HepG2 (cell line): ENCODE measurements around the gene RNFT1. TPM values are rescaled to one million over a fixed set of nuclear protein-coding genes. Genes with fewer than 3 reads are reported as not detected.

Experiments used
- BRCA1 ChIP-seq: sonication (generic); formaldehyde crosslinking; IDR thresholded peaks from 2 replicates; pipeline ENCODE4 v1.4.0; 2020; ENCODE audit warnings: missing genetic modification reagents
- KLF16 ChIP-seq, 2 experiments: sonication (generic) in 1 of 2; formaldehyde crosslinking in 1 of 2; IDR thresholded peaks; 2 replicates each; pipeline versions ENCODE4 v1.6.1 to v1.8.0; 2016 to 2023; ENCODE audit warnings: missing genetic modification reagents in 2 of 2, missing compliant biosample characterization in 1 of 2
- MEIS2 ChIP-seq: sonication (generic); formaldehyde crosslinking; IDR thresholded peaks from 2 replicates; pipeline ENCODE4 v1.9.0; 2021; ENCODE audit warnings: mild to moderate bottlenecking, missing genetic modification reagents
- MYC ChIP-seq: sonication (generic); formaldehyde crosslinking; IDR thresholded peaks from 2 replicates; pipeline ENCODE4 v1.9.0; 2021; ENCODE audit warnings: missing genetic modification reagents, borderline replicate concordance
- NFKBIZ ChIP-seq: IDR thresholded peaks from 2 replicates; pipeline ENCODE4 v1.6.1; 2018; ENCODE audit warnings: missing genetic modification reagents, missing compliant biosample characterization
- REPIN1 ChIP-seq: sonication (generic); formaldehyde crosslinking; IDR thresholded peaks from 2 replicates; pipeline ENCODE4 v1.8.0; 2022; ENCODE audit warnings: missing genetic modification reagents, low read depth, mild to moderate bottlenecking, borderline replicate concordance
- SNAPC2 ChIP-seq: sonication (generic); formaldehyde crosslinking; IDR thresholded peaks from 2 replicates; pipeline ENCODE4 v1.8.1; 2022; ENCODE audit warnings: mild to moderate bottlenecking, missing genetic modification reagents
- ZNF337 ChIP-seq: sonication (generic); formaldehyde crosslinking; IDR thresholded peaks from 2 replicates; pipeline ENCODE4 v1.5.1; 2020; ENCODE audit warnings: missing genetic modification reagents, low read depth, mild to moderate bottlenecking, borderline replicate concordance
- ZNF446 ChIP-seq: sonication (generic); formaldehyde crosslinking; IDR thresholded peaks from 2 replicates; pipeline ENCODE4 v1.5.0; 2020; ENCODE audit warnings: mild to moderate bottlenecking, missing genetic modification reagents
- ZNF619 ChIP-seq: sonication (generic); formaldehyde crosslinking; IDR thresholded peaks from 2 replicates; pipeline ENCODE4 v1.4.0; 2020; ENCODE audit warnings: mild to moderate bottlenecking, missing genetic modification reagents
- ZSCAN9 ChIP-seq: IDR thresholded peaks from 2 replicates; pipeline ENCODE4 v1.6.1; 2016; ENCODE audit warnings: borderline replicate concordance
- polyA plus RNA-seq, 8 experiments: library from polyadenylated mRNA; depleted of rRNA in 3 of 8; stranded (reverse) in 7 of 8; unstranded in 1 of 8; fragments of >200 nt; fragmentation: Illumina TruSeq in 4 of 8; extraction: Trizol in 4 of 8; gene quantifications; 2 replicates each; pipeline versions ENCODE4 v1.2.1 to v1.2.3, GENCODE V29; 2011 to 2016; ENCODE audit warnings: low read depth in 4 of 8, missing spikeins in 1 of 8, mixed read lengths in 1 of 8; ENCODE audit not compliant: insufficient read depth in 1 of 8
- total RNA-seq, 5 experiments: library from RNA; depleted of rRNA; stranded (reverse); fragments of >200 nt; fragmentation: Illumina TruSeq; extraction: Trizol; gene quantifications; 2 replicates each; pipeline ENCODE4 v1.2.3, GENCODE V29; 2016; ENCODE audit warnings: low read depth in 1 of 5
- TF ChIP-seq, protein P1 (sequence below), 2 experiments: fragments of 450-650 bp in 1 of 2; sonication (generic) in 1 of 2; formaldehyde crosslinking in 1 of 2; IDR thresholded peaks; 2 replicates each; pipeline versions ENCODE4 v1.6.1 to v1.8.0; 2016 to 2022; ENCODE audit warnings: antibody characterized with exemption in 1 of 2, mild to moderate bottlenecking in 1 of 2, missing genetic modification reagents in 1 of 2
- TF ChIP-seq, protein P2 (sequence below): sonication (generic); formaldehyde crosslinking; IDR thresholded peaks from 2 replicates; pipeline ENCODE4 v1.4.0; 2020; ENCODE audit warnings: mild to moderate bottlenecking, missing genetic modification reagents
- TF ChIP-seq, protein P3 (sequence below): sonication (generic); formaldehyde crosslinking; IDR thresholded peaks from 2 replicates; pipeline ENCODE4 v1.5.0; 2020; ENCODE audit warnings: mild to moderate bottlenecking, missing genetic modification reagents
- TF ChIP-seq, protein P4 (sequence below): IDR thresholded peaks from 2 replicates; pipeline ENCODE4 v1.6.1; 2012; ENCODE audit warnings: inconsistent platforms

RNFT1 gene
- total and polyA plus RNA-seq, 2 of the 13 experiments (the other 11 are each of a cell fraction or from before 2014, with no cell fraction given), result 19.1 to 22.1 TPM

DNA sequence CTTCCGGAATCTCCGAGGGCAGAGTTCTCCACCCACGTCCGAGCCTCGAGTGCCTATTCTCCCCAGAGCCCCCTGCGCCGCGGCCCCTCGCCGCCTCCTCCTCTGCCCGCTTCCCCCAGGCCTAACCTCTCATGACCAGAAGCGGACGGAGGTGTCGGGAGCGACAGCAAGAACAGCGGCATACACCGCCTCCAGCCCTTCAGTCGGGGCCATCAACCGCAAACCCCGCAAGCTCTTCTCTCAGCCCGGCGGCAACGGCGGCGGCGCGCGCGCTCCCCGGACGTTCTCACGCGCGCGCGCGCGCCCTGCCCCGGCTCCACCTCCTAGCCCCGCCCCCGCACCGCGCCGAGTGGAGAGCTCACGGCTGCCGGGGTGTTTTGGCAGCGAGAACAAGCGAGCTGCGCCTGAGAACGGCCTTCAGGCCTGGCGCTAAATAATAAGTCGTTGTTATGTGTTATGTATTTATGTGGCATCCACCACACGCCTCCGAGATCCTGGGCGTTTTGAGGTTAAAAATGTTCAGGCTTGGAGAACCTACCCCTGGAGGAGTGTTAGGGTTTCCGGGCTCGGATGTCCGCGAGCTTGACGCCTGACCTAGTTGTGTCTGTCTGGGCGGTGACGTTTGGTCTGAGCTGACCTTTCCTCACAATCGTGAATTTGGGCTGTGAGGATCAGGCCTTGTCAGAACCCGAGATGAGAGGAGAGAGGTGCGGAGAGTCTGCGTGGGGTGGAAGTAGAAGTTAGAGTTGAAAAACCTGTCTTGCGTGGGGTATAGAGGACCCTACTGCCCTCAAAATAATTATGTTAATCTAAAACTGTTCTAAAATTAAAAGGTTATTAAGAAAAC, at the start of gene RNFT1 (continued):
- TF ChIP-seq, protein P1, sequence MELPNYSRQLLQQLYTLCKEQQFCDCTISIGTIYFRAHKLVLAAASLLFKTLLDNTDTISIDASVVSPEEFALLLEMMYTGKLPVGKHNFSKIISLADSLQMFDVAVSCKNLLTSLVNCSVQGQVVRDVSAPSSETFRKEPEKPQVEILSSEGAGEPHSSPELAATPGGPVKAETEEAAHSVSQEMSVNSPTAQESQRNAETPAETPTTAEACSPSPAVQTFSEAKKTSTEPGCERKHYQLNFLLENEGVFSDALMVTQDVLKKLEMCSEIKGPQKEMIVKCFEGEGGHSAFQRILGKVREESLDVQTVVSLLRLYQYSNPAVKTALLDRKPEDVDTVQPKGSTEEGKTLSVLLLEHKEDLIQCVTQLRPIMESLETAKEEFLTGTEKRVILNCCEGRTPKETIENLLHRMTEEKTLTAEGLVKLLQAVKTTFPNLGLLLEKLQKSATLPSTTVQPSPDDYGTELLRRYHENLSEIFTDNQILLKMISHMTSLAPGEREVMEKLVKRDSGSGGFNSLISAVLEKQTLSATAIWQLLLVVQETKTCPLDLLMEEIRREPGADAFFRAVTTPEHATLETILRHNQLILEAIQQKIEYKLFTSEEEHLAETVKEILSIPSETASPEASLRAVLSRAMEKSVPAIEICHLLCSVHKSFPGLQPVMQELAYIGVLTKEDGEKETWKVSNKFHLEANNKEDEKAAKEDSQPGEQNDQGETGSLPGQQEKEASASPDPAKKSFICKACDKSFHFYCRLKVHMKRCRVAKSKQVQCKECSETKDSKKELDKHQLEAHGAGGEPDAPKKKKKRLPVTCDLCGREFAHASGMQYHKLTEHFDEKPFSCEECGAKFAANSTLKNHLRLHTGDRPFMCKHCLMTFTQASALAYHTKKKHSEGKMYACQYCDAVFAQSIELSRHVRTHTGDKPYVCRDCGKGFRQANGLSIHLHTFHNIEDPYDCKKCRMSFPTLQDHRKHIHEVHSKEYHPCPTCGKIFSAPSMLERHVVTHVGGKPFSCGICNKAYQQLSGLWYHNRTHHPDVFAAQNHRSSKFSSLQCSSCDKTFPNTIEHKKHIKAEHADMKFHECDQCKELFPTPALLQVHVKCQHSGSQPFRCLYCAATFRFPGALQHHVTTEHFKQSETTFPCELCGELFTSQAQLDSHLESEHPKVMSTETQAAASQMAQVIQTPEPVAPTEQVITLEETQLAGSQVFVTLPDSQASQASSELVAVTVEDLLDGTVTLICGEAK (IDR thresholded peaks at IDR 0.05), result no peak
- TF ChIP-seq, protein P1 (CRISPR knock-in tag; IDR thresholded peaks at IDR 0.05), result peak; percentile 57
- TF ChIP-seq REPIN1 (CRISPR knock-in tag), result 0 out of 2 replicates have a peak, but pooled peaks have one; percentile 49
- TF ChIP-seq, protein P2, sequence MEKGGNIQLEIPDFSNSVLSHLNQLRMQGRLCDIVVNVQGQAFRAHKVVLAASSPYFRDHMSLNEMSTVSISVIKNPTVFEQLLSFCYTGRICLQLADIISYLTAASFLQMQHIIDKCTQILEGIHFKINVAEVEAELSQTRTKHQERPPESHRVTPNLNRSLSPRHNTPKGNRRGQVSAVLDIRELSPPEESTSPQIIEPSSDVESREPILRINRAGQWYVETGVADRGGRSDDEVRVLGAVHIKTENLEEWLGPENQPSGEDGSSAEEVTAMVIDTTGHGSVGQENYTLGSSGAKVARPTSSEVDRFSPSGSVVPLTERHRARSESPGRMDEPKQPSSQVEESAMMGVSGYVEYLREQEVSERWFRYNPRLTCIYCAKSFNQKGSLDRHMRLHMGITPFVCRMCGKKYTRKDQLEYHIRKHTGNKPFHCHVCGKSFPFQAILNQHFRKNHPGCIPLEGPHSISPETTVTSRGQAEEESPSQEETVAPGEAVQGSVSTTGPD, result peak; percentile 76; the same call in 1 of the 2 replicates
- TF ChIP-seq, protein P3, sequence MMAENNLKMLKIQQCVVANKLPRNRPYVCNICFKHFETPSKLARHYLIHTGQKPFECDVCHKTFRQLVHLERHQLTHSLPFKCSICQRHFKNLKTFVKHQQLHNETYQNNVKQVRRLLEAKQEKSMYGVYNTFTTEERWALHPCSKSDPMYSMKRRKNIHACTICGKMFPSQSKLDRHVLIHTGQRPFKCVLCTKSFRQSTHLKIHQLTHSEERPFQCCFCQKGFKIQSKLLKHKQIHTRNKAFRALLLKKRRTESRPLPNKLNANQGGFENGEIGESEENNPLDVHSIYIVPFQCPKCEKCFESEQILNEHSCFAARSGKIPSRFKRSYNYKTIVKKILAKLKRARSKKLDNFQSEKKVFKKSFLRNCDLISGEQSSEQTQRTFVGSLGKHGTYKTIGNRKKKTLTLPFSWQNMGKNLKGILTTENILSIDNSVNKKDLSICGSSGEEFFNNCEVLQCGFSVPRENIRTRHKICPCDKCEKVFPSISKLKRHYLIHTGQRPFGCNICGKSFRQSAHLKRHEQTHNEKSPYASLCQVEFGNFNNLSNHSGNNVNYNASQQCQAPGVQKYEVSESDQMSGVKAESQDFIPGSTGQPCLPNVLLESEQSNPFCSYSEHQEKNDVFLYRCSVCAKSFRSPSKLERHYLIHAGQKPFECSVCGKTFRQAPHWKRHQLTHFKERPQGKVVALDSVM (CRISPR knock-in tag), result no peak
- TF ChIP-seq, protein P4, sequence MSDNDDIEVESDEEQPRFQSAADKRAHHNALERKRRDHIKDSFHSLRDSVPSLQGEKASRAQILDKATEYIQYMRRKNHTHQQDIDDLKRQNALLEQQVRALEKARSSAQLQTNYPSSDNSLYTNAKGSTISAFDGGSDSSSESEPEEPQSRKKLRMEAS, result peak; percentile 81
- TF ChIP-seq ZNF446 (CRISPR knock-in tag), result 0 out of 2 replicates have a peak, but pooled peaks have one; percentile 25
- TF ChIP-seq ZSCAN9 (CRISPR knock-in tag), result no peak; the same call in 1 of the 2 replicates
- TF ChIP-seq NFKBIZ, result 0 out of 2 replicates have a peak, but pooled peaks have one; percentile 15
- peak; percentile 14; the same call in 1 of the 2 replicates for TF ChIP-seq SNAPC2 (CRISPR knock-in tag)
- peak; percentile 82; the same call in 1 of the 2 replicates for TF ChIP-seq BRCA1 (CRISPR knock-in tag)
- peak in 1 of 2 experiments; percentile 82; a peak in 2 of 4 replicates for TF ChIP-seq KLF16 (CRISPR knock-in tag; IDR thresholded peaks at IDR 0.05)
- peak; percentile 36; the same call in 1 of the 2 replicates for TF ChIP-seq MYC (CRISPR knock-in tag)
- TF ChIP-seq ZNF337, result no peak
- peak; percentile 65; the same call in 1 of the 2 replicates for TF ChIP-seq ZNF619 (CRISPR knock-in tag)
- peak; percentile 76; the same call in 1 of the 2 replicates for TF ChIP-seq MEIS2 (CRISPR knock-in tag)
